Peyer's patch (tissue), 4 donors: ENCODE measurements around the gene LIG1. TPM values are rescaled to one million over a fixed set of nuclear protein-coding genes. Genes with fewer than 3 reads are reported as not detected.
"Not testable (repeated sequence)": the region's sequence is repeated elsewhere in the genome, so short reads cannot be mapped to it uniquely, and the experiment has no call there.

Experiments
- DNase-seq, 3 donors: peaks; one replicate each; pipeline ENCODE4 v3.0.0-alpha.2; 2017 to 2019
- H3K27ac ChIP-seq, 4 donors: fragments of 200-600 bp; sonication (generic); one replicate each; pipeline ENCODE4 v1.5.1; 2016 to 2019
- H3K27me3 ChIP-seq, 2 donors: fragments of 200-600 bp; sonication (generic); one replicate each; pipeline ENCODE4 v1.5.1; 2019
- H3K36me3 ChIP-seq, 3 donors: fragments of 200-600 bp; sonication (generic); one replicate each; pipeline ENCODE4 v1.5.1; 2016 to 2019
- H3K4me1 ChIP-seq, 4 donors: fragments of 200-600 bp; sonication (generic); one replicate each; pipeline ENCODE4 v1.5.1; 2016 to 2019
- H3K4me3 ChIP-seq, 4 donors: fragments of 200-600 bp; sonication (generic); 1 replicate in 3 of 4; 2 replicates in 1 of 4; pipeline ENCODE4 v1.5.1; 2016 to 2019; ENCODE audit warnings: mild to moderate bottlenecking in 1 of 4
- H3K9me3 ChIP-seq, 4 donors: fragments of 200-600 bp; sonication (generic); one replicate each; pipeline ENCODE4 v1.5.1; 2016 to 2019; ENCODE audit warnings: mild to moderate bottlenecking in 1 of 4
- CTCF ChIP-seq, 6 experiments: fragments of 450-650 bp in 4 of 6; fragments of 200-600 bp in 2 of 6; sonication (generic) in 1 of 6; IDR thresholded peaks; one replicate each; pipeline ENCODE4 v1.5.1; 2017 to 2019; ENCODE audit warnings: antibody characterized with exemption in 6 of 6, mild to moderate bottlenecking in 3 of 6, moderate library complexity in 1 of 6
- POLR2A ChIP-seq, 2 donors: fragments of 450-650 bp; IDR thresholded peaks; one replicate each; pipeline ENCODE4 v1.5.1; 2017; ENCODE audit warnings: antibody characterized with exemption in 2 of 2, mild to moderate bottlenecking in 2 of 2, moderate library complexity in 2 of 2
- total RNA-seq, 4 donors: library from RNA; depleted of rRNA; stranded (reverse); fragments of >200 nt; gene quantifications; one replicate each; pipeline ENCODE4 v1.1.0, GENCODE V29; 2016

LIG1 gene
- total RNA-seq, 4 donors from 2014 or later: 30.3 to 104 (median 32.9) TPM

- Histone ChIP-seq H3K36me3 (no peaks in the 10 kb centered on the region), H3K27me3 (no peaks in the 10 kb centered on the region), H3K4me1 (no peaks in the 10 kb centered on the region), H3K27ac (no peak overlapping the region), H3K9me3 (peaks cover 0 to 6% (median 0%) of the 10 kb centered on the region in 4 donors), H3K4me3 (no peak overlapping the region)
- TF ChIP-seq CTCF (IDR thresholded peaks at IDR 0.05): no peak
- no peak for TF ChIP-seq POLR2A (IDR thresholded peaks at IDR 0.05)
- no peak for DNase-seq
These were observed 85.1 kb downstream of the LIG1 start for GRCh38 chr19:48085076-48085475.

- Histone ChIP-seq H3K36me3 (no peaks in the 10 kb centered on the region), H3K4me1 (no peaks in the 10 kb centered on the region), H3K4me3 (no peak overlapping the region), H3K27me3 (no peaks in the 10 kb centered on the region), H3K9me3 (peaks cover 0 to 6% (median 0%) of the 10 kb centered on the region in 4 donors), H3K27ac (no peak overlapping the region)
- DNase-seq: no peak
- TF ChIP-seq POLR2A (IDR thresholded peaks at IDR 0.05): no peak
- TF ChIP-seq CTCF (IDR thresholded peaks at IDR 0.05): no peak
These were observed 89.0 kb downstream of the LIG1 start for GRCh38 chr19:48081106-48081505.

GRCh38 chr19:48070177-48070769, 99.9 kb downstream of the LIG1 start:
- not testable (repeated sequence) for DNase-seq, H3K27me3 ChIP-seq, H3K4me1 ChIP-seq, H3K4me3 ChIP-seq, H3K27ac ChIP-seq, H3K36me3 ChIP-seq, H3K9me3 ChIP-seq

GRCh38 chr19:48069435-48069834, 100.7 kb downstream of the LIG1 start:
- no peaks in the 10 kb centered on the region for H3K9me3 ChIP-seq
- H3K4me1 ChIP-seq: no peaks in the 10 kb centered on the region
- no peak for TF ChIP-seq CTCF (IDR thresholded peaks at IDR 0.05)
- no peak for TF ChIP-seq POLR2A (IDR thresholded peaks at IDR 0.05)
- H3K27me3 ChIP-seq: no peaks in the 10 kb centered on the region
- H3K4me3 ChIP-seq: no peak overlapping the region
- no peak for DNase-seq
- no peaks in the 10 kb centered on the region for H3K36me3 ChIP-seq
- no peak overlapping the region for H3K27ac ChIP-seq

Other genes with a start within 250 kb of the LIG1 start
- not detected for gene BSPH1, start 178.2 kb downstream of the LIG1 start, total RNA-seq
- not detected for gene ELSPBP1, start 175.7 kb downstream of the LIG1 start, total RNA-seq
- not detected for gene CABP5, start 126.3 kb downstream of the LIG1 start, total RNA-seq
- 10 to 100 TPM in 3 of 4 donors, 1 to 10 TPM in 1; 7.6 to 26.9 (median 18.3) TPM for gene PLA2G4C, start 59.5 kb downstream of the LIG1 start, total RNA-seq
- gene ZSWIM9, start 336 bp upstream of the LIG1 start, total RNA-seq: 1 to 10 TPM; 1.8 to 7.4 (median 3.5) TPM
- gene CARD8, start 85.6 kb upstream of the LIG1 start, total RNA-seq: 100 to 1,000 TPM in 1 of 4 donors, 10 to 100 TPM in 3; 31.5 to 115 (median 39.2) TPM
- gene ZNF114, start 99.7 kb upstream of the LIG1 start, total RNA-seq: not detected
- gene EMP3, start 155.2 kb upstream of the LIG1 start, total RNA-seq: 10 to 100 TPM in 2 of 4 donors, 1 to 10 TPM in 2; 4.7 to 21.5 (median 10.5) TPM
- gene TMEM143, start 193.6 kb upstream of the LIG1 start, total RNA-seq: 10 to 100 TPM in 3 of 4 donors, 1 to 10 TPM in 1; 8.6 to 30.5 (median 20.0) TPM
- not detected for gene SYNGR4, start 194.0 kb upstream of the LIG1 start, total RNA-seq
- 100 to 1,000 TPM in 3 of 4 donors, 10 to 100 TPM in 1; 54.5 to 136 (median 112) TPM for gene KDELR1, start 221.2 kb upstream of the LIG1 start, total RNA-seq
- under 1 TPM in 2 of 4 donors, not detected in 2; 0.27 to 0.47 TPM for gene GRIN2D, start 223.3 kb upstream of the LIG1 start, total RNA-seq